Measurements from ENCODE around the gene HOXD9. TPM values are rescaled to one million over a fixed set of nuclear protein-coding genes. Genes with fewer than 3 reads are reported as not detected.

The HOXD9 gene
- total RNA-seq, 1 donor from 2014 or later: not detected

DNA sequence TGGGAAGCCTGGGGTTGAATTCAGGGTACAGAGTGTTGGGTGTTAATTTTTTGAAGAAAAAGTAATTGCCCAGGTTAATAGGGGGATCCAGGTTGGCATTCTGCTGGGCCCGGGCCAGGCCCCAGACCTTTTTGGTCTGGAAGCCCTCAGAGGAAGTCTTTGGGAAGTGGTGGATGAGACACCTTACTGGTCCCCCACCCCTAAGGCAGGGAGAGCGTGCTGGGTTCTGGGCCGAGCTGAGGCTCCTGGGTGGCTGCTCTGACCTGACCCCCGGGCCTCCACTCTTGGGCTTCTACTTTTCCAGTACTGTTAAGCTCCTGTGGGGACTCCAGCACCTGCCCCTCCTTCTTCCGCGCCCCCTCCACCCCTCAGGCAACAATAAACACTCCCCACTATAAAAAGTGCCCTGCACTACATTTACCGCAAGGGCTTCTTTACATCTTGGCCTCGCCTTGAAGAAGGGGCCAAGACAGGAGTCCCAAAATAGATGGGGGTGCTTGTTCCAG lies 33.8 kb downstream of the HOXD9 start:
- Histone ChIP-seq H3K4me3 (no peak overlapping the region), H3F3A (ENCODE audit: low read depth) (no peaks in the 10 kb centered on the region), H3K36me3 (no peaks in the 10 kb centered on the region), H3K9ac (no peak overlapping the region), H3K27ac (no peak overlapping the region), H3K27me3 (peaks cover 100% of the 10 kb centered on the region), H4K20me1 (ENCODE audit: low read depth) (peaks cover 95% of the 10 kb centered on the region), H3K4me1 (no peaks in the 10 kb centered on the region), H3K79me2 (ENCODE audit: low read depth) (no peaks in the 10 kb centered on the region), H3K9me3 (ENCODE audit: low read depth) (no peaks in the 10 kb centered on the region), H3K4me2 (no peak overlapping the region), H2AFZ (replicated peaks) (no peak overlapping the region)
- no peak overlapping the region for H3K4me3 Mint-ChIP-seq
- peaks cover 9% of the 10 kb centered on the region for H3K4me1 Mint-ChIP-seq
- DNase-seq (ENCODE audit: low spot score): no peak
- TF ChIP-seq EZH2 (IDR thresholded peaks at IDR 0.05): no peak
- TF ChIP-seq, protein P1, sequence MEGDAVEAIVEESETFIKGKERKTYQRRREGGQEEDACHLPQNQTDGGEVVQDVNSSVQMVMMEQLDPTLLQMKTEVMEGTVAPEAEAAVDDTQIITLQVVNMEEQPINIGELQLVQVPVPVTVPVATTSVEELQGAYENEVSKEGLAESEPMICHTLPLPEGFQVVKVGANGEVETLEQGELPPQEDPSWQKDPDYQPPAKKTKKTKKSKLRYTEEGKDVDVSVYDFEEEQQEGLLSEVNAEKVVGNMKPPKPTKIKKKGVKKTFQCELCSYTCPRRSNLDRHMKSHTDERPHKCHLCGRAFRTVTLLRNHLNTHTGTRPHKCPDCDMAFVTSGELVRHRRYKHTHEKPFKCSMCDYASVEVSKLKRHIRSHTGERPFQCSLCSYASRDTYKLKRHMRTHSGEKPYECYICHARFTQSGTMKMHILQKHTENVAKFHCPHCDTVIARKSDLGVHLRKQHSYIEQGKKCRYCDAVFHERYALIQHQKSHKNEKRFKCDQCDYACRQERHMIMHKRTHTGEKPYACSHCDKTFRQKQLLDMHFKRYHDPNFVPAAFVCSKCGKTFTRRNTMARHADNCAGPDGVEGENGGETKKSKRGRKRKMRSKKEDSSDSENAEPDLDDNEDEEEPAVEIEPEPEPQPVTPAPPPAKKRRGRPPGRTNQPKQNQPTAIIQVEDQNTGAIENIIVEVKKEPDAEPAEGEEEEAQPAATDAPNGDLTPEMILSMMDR (IDR thresholded peaks at IDR 0.05): no peak
- no peak for TF ChIP-seq EZH2phosphoT487 (IDR thresholded peaks at IDR 0.05)
- no peak overlapping the region for H3K27ac Mint-ChIP-seq
- H3K9me3 Mint-ChIP-seq: peaks cover 3% of the 10 kb centered on the region
- H3K36me3 Mint-ChIP-seq: no peaks in the 10 kb centered on the region
- H3K27me3 Mint-ChIP-seq (ENCODE audit: insufficient read depth, low read depth): peaks cover 92% of the 10 kb centered on the region

DNA sequence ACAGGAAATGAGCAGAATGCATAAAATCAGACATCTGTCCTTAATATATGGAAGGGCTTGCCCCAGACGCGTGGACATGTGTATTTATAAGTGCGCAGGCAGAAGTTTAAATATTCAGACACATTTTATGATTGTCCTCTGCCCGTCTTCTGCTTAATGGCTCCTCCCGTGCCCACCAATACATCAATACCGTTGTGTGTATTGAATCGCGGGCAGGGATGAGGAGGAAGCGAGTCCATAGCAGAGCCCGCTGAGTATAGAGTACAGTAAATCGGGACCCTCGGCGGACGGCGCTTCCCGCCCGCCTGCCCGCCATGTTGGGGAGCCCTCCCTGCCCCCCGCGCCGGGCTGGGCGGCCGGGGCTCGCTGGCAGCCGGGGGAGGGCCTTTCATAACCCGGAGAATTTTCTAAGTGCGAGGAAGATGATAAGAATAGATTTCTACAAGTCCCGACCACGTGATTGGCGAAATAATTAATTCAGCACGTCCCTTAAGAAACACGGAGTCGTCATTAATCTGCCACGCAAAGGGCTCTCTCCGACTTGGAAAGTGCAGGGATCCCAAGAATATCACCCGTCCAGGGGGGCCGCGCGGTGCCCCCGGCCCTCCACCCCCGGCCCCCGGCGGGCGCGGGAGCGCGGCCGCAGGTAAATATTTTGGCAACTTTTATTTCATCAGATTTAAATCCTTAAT lies 34.4 kb downstream of the HOXD9 start, which contains the start of gene HOXD3:
HOXD3 (plus strand) TSS at position 501 of the 692 bp plus-strand sequence. CDS start 11,808 bp downstream, outside the sequence.
- no peaks in the 10 kb centered on the region for H3K36me3 ChIP-seq
- H3K27ac Mint-ChIP-seq: no peak within 1 kb of the TSS

DNA sequence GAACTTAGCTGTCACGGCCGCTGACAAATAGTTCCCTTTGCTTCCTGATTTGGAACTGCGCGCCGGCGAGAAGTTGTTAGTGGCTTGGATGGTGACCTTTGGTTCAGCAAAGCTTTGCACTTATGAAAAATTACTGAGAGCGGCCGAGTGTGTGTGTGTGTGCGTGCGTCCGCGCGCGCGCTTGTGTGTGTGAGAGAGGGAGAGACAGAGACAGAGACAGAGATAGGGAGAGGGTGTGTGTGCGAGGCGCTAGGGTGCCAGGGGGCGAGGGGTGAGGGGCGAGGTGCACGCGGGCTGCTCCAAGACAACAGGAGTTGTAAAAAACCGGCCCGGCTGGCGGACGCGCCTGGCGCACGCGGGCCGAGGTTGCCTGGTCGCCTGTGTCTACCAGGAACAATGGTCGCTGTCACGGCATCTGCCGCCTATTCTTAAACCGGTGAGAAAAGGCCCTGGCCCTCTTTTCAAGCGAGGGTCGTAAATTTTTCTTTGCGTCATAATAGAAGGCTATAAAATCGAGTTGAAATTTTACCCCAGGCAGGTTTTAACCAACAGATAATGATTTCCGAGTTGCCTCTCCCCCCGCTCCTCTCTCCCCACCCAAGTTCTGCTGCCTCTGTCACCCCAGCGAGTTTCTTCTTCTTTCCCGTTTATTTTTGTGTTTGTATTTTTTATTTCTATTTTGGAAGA lies 35.1 kb downstream of the HOXD9 start:
- Histone ChIP-seq H2AFZ (replicated peaks) (no peak overlapping the region), H3K4me1 (no peaks in the 10 kb centered on the region), H4K20me1 (ENCODE audit: low read depth) (peaks cover 98% of the 10 kb centered on the region), H3F3A (ENCODE audit: low read depth) (no peaks in the 10 kb centered on the region), H3K4me2 (no peak overlapping the region), H3K9me3 (ENCODE audit: low read depth) (no peaks in the 10 kb centered on the region), H3K4me3 (no peak overlapping the region), H3K36me3 (no peaks in the 10 kb centered on the region), H3K9ac (no peak overlapping the region), H3K27ac (no peak overlapping the region), H3K79me2 (ENCODE audit: low read depth) (no peaks in the 10 kb centered on the region), H3K27me3 (peaks cover 100% of the 10 kb centered on the region)
- no peak overlapping the region for H3K27ac Mint-ChIP-seq
- TF ChIP-seq EZH2phosphoT487 (IDR thresholded peaks at IDR 0.05): peak; percentile 99
- TF ChIP-seq, protein P1 (IDR thresholded peaks at IDR 0.05): no peak
- TF ChIP-seq EZH2 (IDR thresholded peaks at IDR 0.05): peak; percentile 100
- peak; percentile 82 for DNase-seq (ENCODE audit: low spot score)
- H3K27me3 Mint-ChIP-seq (ENCODE audit: insufficient read depth, low read depth): peaks cover 94% of the 10 kb centered on the region
- H3K9me3 Mint-ChIP-seq: peaks cover 2% of the 10 kb centered on the region
- peak overlapping the region; percentile 2 for H3K4me3 Mint-ChIP-seq
- no peaks in the 10 kb centered on the region for H3K36me3 Mint-ChIP-seq
- peaks cover 9% of the 10 kb centered on the region for H3K4me1 Mint-ChIP-seq

More for the DNA sequence above, 34.4 kb downstream of the HOXD9 start, which contains the start of gene HOXD3:
- H3K4me3 Mint-ChIP-seq: peak within 1 kb of the TSS; percentile 2
- H3K9ac ChIP-seq: no peak within 1 kb of the TSS
- no peaks in the 10 kb centered on the region for H3K79me2 ChIP-seq (ENCODE audit: low read depth)
- peaks cover 100% of the 10 kb centered on the region for H3K27me3 ChIP-seq
- H3K4me1 ChIP-seq: no peaks in the 10 kb centered on the region
- peaks cover 2% of the 10 kb centered on the region for H3K9me3 Mint-ChIP-seq
- TF ChIP-seq EZH2phosphoT487 (IDR thresholded peaks at IDR 0.05): peak; percentile 99
- TF ChIP-seq, protein P1 (IDR thresholded peaks at IDR 0.05): no peak
- H4K20me1 ChIP-seq (ENCODE audit: low read depth): peaks cover 95% of the 10 kb centered on the region
- no peaks in the 10 kb centered on the region for H3F3A ChIP-seq (ENCODE audit: low read depth)
- no peak within 1 kb of the TSS for H3K4me3 ChIP-seq
- no peaks in the 10 kb centered on the region for H3K9me3 ChIP-seq (ENCODE audit: low read depth)
- H3K36me3 Mint-ChIP-seq: no peaks in the 10 kb centered on the region
- H3K4me1 Mint-ChIP-seq: peaks cover 9% of the 10 kb centered on the region
- H2AFZ ChIP-seq (replicated peaks): no peak within 1 kb of the TSS
- H3K4me2 ChIP-seq: no peak within 1 kb of the TSS
- no peak within 1 kb of the TSS for H3K27ac ChIP-seq
- no peak for DNase-seq (ENCODE audit: low spot score)
- H3K27me3 Mint-ChIP-seq (ENCODE audit: insufficient read depth, low read depth): peaks cover 94% of the 10 kb centered on the region

Measured in neural progenitor cell (in vitro differentiated cells).